H1 (cell line): Measurements from ENCODE around the gene HOXB8.

Experiments
- CHD2 ChIP-seq: IDR thresholded peaks from 2 replicates; pipeline ENCODE4 v1.6.1; 2012; ENCODE audit warnings: low read length, improper control_type of control experiment
- EGR1 ChIP-seq: IDR thresholded peaks from 2 replicates; pipeline ENCODE4 v1.6.1; 2011; ENCODE audit warnings: low read depth, low read length, borderline replicate concordance
- POLR2AphosphoS5 ChIP-seq: IDR thresholded peaks from 2 replicates; pipeline ENCODE4 v1.6.1; 2011; ENCODE audit warnings: low read depth, low read length
- RNF2 ChIP-seq: fragments of 200-900, 300-1000 bp; sonication (generic); IDR thresholded peaks from 2 replicates; pipeline ENCODE4 v1.7.1; 2016; ENCODE audit warnings: borderline replicate concordance, low read depth, mild to moderate bottlenecking, antibody characterized with exemption, low read length; ENCODE audit not compliant: poor library complexity, severe bottlenecking; ENCODE audit errors: missing control alignments
- TF ChIP-seq, protein P1 (sequence below), 3 experiments: IDR thresholded peaks; 1 replicate in 2 of 3; 2 replicates in 1 of 3; pipeline versions ENCODE4 v1.5.1 to v1.6.1; 2011; ENCODE audit warnings: low read length in 3 of 3, mild to moderate bottlenecking in 3 of 3, inconsistent platforms in 2 of 3, low read depth in 1 of 3, moderate library complexity in 1 of 3; ENCODE audit not compliant: insufficient read depth in 1 of 3; ENCODE audit errors: control extremely low read depth in 1 of 3

- no peak for TF ChIP-seq CHD2
- TF ChIP-seq POLR2AphosphoS5 = no peak
- TF ChIP-seq, protein P1, sequence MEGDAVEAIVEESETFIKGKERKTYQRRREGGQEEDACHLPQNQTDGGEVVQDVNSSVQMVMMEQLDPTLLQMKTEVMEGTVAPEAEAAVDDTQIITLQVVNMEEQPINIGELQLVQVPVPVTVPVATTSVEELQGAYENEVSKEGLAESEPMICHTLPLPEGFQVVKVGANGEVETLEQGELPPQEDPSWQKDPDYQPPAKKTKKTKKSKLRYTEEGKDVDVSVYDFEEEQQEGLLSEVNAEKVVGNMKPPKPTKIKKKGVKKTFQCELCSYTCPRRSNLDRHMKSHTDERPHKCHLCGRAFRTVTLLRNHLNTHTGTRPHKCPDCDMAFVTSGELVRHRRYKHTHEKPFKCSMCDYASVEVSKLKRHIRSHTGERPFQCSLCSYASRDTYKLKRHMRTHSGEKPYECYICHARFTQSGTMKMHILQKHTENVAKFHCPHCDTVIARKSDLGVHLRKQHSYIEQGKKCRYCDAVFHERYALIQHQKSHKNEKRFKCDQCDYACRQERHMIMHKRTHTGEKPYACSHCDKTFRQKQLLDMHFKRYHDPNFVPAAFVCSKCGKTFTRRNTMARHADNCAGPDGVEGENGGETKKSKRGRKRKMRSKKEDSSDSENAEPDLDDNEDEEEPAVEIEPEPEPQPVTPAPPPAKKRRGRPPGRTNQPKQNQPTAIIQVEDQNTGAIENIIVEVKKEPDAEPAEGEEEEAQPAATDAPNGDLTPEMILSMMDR (IDR thresholded peaks at IDR 0.05; ENCODE audit: control extremely low read depth in 1 of 3, insufficient read depth in 1 of 3, low read depth in 1 of 3, low read length in 3 of 3) = no peak
- TF ChIP-seq EGR1 = no peak
- TF ChIP-seq RNF2 = no peak
Observed at GRCh38 chr17:48628649-48629410, 13.7 kb upstream of the HOXB8 start.
